SW 1271 (cell line): ENCODE data around the gene NOL4L.
A peak's percentile ranks its signal among the peaks of the same experiment; 100 is the strongest.

Experiments used
- DNase-seq, 2 experiments: peaks; one replicate each; lab custom pipeline; 2025; lab: John Stamatoyannopoulos, UW

NOL4L gene, protein sequence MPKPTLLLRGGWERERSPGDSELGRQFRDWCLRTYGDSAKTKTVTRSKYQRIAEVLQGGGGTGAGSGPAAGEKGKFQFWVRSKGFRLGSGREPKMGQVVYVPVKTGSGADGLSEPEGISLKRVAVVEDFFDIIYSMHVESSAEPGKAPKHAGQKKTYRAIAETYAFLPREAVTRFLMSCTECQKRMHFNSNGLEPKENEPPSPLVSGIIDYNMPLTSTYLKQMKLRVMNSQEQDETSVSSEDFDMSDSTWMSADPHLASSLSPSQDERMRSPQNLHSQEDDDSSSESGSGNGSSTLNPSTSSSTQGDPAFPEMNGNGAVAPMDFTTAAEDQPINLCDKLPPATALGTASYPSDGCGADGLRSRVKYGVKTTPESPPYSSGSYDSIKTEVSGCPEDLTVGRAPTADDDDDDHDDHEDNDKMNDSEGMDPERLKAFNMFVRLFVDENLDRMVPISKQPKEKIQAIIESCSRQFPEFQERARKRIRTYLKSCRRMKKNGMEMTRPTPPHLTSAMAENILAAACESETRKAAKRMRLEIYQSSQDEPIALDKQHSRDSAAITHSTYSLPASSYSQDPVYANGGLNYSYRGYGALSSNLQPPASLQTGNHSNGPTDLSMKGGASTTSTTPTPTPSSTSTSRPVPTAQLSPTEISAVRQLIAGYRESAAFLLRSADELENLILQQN

DNA sequence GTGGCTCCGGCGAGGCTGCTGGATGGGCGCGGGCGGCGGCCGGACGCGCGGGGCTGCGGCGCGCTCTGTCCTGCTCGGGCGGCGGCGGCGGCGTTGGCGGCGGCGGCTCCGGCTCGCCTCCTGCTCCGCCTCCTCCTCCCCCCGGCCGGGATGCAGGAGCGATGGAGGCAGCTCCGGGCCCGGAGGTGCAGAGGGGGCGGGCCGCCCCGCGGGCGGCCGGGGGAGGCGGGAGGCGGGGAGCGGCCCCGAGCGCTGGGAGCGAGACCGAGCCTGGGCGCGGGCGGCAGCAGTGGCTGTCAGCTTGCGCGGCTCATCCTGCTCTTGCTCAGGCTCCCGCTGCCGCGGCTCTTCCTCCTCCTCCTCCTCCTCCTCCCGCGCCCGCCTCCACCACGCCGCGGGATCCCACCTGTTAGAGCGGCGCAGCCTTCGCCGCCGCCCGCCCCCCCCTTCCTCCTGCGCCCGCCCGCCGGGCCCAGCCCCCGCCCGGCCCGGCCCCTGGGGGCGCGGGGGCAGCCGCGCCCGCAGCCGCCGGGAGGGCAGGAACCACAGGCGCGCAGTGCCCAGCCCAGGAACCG is at the start of gene NOL4L:
Gene NOL4L (minus strand): TSS at position 323 of the 575 bp plus-strand sequence. CDS start 443 bp downstream, outside the sequence.
- DNase-seq, result no peak

DNA sequence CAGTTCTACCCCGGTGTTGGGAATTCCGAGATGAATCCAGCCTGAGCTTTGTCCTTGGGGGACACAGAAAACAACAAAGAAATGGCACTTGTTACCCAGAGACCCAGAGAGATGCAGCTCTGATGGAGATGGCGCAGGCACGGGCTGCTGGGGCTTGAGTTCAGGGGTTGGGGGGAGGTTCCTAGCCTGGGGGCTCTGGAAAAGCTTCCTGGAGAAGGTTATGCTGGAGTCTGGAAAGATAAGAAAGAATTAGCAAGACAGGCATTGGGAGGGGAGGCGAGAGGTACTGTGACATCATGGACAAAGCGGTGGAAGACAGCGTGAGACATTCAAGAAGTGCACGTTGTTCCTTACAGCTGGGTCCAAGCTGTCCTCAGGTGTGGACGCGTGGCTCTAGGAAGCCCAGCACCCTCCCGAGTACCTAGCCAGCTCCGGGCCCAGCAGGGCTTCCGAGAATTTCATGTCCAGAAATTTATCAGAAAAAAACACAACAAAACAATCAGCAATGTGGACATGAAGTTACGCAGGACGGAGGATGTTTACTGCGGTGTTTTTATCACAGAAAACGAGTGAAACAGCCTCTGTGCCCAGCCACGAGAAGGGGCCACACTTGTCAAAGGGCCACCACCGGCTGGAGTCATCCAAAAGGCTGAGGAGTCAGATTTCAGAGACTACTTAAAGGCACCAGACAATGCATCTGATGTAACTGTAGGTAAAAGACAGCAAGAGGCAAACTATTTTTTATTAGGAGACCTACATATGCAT is 49.1 kb upstream of the NOL4L start:
- DNase-seq, result no peak

DNA sequence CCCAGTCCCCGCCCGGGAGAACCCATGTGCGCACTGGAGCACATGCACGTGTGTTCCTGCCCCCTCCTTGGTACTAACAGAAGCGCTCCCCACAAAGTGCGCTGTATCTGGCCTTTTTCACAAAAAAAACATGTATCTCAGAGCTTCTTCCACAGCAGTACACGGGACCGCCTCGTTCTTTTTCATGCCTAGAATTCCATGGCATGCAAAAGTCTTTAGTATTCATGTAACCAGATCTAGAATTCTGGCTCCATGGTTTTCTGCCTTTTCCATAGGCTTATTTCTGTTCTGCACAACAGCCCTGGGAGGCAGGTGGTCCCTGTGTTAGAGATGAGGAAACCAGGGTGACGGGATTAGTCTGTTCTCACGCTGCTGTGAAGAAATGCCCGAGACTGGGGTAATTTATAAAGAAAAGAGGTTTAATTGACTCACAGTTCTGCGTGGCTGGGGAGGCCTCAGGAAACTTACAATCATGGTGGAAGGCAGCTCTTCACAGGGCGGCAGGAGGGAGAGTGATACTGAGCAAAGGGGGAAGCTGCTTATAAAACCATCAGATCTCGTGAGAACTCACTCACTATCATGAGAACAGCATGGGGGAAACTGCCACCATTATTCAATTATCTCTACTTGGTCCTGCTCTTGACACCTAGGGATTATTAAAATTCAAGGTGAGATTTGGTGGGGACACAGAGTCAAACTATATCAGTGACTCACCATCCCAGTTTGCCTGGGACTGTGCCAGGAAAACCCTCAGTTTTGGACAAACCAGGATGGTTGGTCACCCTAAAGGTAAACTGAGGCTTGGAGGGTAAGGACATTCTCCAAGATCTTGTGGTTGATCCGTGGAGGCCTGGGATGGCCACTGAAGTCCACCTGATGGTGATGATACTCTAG is 47.6 kb upstream of the NOL4L start:
- no peak for DNase-seq

DNA sequence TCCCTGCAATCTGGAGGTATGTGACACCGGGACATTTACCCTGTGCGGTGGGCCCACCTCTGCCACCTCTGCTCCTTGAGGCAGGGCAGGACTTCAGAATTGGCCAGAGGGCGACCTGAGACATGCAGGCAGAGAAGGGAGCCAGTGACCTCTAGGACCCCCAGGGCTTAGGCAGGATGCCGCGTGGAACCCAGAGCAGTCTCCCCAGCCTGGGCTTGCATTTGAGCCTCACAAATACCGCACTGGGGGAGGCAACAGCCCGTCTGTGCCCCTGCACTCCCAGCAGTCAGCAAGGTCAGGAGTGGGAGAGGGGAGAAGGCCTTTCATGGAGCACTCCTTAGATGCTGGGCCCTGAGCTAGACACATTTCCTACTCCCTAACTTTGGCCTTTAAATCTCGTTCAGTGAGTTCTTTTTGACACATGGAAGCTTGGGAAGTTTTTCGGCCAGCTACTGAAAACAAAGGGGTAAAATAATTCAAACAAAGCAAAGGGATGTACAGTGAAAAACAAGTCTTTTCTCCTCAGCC is 46.9 kb upstream of the NOL4L start:
- DNase-seq, result no peak

DNA sequence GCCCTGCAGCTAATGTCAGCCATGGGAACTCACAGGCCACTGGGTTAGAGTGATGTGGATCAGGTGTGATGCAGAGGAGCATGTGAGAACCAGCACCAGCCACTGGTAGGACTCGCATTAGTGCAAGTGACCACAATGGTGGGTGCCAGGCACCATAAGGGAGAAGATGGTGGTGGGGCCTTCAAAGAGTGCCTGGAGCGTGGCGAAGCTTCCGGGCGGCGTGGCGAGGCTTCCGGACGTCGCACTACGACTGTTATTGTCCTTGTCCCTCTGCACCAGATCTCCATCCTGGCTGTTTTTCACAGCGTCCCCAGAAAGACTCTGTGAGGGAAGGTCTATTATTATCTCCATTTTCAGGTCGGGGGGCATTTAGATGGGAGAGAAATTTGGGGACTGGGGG is 44.7 kb upstream of the NOL4L start:
- no peak for DNase-seq

DNA sequence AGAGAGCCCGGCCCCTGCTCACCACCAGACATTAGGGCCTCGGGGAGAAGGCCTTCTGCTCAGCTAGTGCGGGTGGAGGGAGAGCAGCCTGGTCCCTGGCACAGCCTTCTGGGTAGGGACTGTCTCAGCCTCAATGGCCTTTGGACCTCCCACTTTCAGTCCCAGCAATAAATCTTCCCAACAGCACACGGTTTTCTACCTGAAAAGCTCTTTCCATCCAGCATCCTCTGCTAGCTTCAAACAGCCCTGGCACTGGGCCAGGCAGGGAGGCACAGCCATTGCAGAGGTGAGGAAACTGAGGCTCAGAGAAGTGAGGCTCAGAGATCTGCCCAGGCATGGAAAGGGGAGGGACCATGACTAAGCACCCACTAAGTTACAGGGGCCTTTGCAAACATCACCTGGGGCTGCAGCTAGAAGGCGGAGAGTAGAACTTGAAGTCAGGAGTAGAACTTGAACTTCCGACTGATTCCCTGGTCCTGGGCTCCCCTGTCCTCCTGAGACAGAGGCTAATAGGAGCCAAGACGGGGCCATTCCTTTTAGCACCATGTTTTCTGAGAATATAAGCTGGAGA is 43.9 kb upstream of the NOL4L start:
- DNase-seq, result no peak

DNA sequence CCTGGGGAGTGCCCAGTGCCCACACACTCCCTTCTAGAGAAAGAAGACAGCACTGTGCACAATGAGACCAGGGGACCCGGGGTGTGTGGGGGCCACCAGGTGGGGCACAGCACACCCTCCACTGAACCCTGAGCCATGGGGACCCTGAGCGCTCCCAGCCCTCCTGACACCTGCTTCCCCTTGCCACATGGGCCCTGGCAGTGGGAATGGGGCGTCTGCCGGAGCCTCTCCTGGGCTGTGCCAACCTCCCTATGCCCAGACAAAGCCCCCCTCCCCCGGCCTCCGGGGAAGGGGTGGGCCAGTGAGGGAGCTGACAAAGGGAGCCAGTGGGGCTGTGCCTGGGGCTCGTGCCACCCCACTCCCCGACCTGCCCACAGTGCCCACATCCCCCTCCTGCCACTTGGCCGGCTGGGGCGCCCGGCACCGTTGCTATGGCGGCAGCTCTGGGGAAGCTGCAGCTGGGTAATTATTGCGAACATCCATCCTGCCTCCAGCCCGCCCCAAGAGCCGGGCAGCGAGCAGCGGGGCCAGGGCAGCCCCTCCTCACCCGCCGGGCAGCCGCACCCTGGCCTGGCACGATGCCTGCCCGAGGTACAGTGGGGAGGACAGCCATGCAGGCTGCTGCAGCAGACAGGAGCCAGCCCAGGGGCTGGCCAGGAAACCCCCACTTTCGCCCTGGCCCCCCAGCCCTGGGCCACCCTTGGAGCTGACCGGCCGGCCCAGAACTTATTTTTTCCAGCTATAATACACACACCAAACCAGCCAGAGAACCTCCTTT is 41.9 kb upstream of the NOL4L start:
- DNase-seq, result no peak

DNA sequence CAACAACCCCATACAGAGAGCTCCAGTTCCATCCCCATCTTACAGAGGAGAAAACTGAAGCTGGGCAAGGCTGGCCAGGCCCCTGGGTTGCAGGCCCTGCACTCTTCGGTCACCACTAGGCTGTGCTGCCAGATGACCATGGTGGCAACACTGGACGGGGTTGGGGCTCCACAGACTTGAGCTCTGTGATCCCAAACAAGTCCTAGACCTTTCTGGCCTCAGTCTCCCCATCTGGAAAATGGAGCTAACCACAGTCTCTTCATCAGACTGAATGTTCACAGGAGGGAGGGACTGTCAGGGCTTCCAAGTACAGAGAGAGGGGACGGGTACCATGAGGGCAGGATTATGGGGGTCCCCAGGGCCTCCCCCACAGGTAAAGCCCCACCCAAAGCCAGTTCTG is 41.3 kb upstream of the NOL4L start:
- DNase-seq, result no peak

DNA sequence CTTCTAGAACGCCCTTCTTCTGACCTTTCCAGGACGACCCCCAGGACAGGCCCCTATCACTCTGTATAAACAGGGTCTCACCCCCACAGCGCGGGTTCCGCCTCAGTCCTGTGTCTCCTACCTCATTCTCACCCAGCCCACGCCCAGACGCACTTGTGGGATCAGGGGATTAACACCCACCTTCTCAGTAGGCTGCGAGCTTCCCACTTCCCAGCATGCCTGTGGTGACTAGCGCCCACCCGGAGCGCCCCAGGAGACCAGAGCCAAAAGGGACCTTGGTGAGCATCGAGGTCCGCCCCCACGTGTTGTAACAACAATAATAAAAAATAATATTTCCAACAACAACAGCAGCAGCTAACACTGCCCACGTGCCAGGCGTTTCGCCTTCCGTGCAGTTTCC is 40.9 kb upstream of the NOL4L start:
- no peak for DNase-seq

DNA sequence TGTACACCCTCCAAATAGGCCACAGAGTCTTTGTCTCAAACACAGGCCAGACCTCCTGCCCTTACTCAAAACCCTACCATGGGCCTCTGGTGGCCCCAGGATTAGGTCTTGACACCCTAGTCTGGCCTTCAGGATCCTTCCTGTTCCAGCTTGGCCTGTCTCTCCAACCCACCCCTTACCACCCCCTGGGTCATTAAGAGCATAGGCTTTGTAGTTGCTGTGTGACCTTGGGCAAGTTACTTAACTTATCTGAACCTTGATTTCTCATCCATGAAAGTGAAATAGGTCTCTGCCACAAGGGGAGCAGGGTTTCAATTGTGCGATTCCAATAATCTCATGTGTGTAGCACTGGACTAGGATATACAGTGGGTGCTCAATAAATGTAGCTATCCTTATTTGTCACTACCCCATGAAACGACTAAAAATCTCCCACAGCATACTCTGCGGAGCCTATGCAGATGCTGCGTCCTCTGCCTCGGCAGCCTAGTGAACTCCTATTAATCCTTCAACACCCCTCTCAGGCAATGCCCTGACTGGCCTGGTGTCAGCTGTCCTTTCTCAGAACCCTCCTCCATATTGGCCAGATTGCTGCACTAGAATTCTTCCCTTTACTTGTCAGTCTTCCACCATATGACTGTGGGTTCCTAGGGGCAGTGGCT is 39.7 kb upstream of the NOL4L start:
- DNase-seq, result no peak

DNA sequence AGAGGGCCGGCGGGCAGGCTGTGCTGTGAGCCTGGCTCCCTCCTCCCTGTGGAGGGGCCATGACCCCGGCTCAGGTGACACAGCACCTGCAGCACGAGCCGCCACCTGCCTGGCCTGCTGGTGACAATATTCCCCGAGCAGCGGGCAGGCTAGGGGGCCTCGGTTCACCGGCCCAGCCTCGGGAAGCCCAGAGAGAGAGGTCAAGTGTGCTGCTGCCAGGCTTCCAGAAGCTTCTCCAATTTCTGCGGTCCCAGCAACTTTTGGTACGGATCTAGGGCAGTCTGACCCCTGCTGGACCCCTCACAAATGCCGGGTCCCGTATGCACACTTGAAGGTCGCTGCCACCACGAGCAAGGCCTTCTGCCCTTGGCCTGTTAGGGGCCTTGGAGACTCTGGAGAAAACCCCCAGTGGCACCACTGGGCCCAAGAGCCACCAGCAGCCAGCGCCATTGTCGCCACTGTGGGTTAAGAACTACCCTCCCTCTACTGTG is 38.6 kb upstream of the NOL4L start:
- DNase-seq, result no peak

DNA sequence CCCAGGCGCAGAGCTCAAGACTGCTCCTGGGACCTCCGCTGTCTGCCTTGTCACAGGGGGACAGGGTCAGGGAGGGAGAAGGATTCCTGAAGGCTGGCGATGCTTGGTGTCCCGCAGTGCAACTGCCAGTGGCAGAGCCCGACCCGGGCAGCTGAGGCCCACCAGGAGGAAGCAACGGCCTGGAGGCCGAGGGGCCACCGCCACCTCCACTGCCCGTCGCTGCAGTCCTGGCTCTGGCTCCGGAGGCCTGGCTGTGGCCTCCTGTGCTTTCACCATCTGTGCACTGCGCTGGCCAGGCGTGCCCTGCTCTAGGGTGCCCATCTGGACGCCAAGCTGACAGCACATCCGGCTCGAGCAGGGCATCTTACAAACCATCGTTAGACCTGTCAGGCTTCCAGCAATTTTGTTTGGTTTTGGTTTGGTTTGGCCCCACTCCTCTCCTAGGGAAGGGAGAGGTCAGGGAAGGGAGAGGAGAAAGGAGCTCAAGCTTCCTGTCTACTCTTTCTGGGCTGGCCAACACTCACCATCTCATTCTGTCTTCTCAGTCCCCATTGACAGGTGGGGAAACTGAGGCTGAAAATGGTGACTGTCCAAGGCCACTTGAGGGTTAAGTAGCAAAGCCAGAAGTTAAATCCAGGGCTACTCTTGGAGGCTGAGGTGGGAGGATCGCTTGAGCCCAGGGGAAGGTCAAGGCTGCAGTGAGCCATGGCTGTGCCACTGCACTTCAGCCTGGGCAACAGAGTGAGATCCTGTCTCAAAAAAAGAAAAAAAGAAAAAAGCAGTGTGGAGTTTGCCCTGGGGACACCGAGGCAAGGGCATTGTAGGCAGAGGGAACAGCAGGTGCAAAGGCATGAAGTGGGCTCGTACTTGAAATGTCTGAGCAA is 37.7 kb upstream of the NOL4L start:
- no peak for DNase-seq

DNA sequence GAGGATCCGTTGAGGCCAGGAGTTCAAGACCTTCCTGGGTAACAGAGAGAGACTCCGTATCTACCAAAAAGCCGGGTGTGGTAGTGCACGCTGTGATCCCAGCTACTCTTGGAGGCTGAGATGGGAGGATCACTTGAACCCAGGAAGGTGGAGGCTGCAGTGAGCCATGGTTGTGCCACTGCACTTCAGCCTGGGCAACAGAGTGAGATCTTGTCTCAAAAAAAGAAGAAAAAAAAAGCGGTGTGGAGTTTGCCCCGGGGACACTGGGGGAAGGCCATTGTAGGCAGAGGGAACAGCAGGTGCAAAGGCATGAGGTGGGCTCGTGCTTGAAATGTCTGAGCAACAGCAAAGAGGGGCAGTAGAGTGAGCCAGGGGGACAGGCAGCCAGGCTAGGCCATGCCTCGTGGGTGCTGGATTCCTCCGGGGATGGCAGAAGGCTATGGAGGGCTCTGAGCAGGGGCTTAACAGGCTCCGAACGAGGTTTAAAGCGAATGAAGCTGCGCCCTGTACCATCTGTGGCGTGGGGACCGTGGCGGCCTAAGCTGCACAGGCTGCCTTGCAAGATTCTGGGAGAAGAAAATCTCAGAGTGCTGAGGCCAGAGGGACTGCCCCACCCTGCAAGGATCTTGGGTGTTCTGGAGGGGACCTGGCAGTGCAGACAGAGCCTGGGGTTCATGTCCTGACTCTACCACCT is 36.9 kb upstream of the NOL4L start:
- no peak for DNase-seq

DNA sequence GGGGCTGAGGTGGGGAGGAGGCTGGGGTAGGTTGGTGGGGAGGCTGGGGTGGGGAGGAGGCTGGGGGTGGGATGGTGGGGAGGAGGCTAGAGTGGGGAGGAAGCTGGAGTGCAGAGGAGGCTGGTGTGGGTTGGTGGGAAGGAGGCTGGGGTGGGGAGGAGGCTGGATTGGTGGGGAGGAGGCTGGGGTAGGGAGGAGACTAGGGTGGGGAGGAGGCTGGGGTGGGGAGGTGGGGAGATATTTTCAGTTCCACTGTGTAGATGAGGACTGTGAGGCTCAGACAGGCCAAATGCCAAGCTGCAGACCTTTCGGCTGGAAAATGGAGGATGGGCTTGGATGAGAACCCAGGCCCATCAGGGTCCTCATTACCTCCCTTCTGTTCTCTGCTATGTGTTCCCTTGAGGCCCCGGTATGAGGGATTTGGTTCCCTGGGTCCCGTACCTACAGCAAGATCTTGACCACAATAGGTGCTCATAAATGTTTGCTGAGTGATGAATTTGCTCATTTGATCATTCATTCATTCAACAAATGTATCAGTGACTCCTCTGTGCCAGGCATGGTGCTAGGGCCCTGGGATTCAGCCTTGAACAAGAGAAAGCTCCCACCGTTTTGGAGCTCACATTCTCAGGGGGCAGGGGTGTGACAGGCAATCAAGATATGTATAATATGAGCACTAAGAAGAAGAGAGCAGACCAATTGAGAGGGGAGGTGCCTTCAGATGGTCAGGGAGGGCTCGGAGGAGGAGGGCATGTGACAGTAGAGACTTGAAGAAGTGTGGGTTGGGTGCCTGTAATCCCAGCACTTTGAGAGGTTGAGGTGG is 36.1 kb upstream of the NOL4L start:
- DNase-seq, result peak in 1 of 2 experiments; percentile 66

DNA sequence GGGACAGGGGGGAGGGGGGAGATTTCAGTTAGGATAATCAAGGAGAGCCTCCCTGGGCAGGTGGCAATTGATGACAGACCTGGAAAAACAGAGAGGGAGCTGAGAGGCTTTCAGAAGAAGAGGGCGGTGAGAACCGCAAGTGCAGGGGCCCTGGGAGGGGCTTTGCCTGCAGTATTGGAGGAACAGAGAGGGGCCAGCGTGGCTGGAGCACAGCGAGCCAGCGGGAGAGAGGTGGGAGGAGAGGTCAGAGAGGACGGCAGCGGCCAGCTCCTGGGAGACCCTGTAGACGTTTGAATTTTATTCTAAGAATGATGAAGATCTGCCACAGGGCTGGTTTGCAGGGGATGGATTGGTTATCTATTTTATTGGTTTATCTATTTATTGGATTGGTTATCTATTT is 34.5 kb upstream of the NOL4L start:
- no peak for DNase-seq

DNA sequence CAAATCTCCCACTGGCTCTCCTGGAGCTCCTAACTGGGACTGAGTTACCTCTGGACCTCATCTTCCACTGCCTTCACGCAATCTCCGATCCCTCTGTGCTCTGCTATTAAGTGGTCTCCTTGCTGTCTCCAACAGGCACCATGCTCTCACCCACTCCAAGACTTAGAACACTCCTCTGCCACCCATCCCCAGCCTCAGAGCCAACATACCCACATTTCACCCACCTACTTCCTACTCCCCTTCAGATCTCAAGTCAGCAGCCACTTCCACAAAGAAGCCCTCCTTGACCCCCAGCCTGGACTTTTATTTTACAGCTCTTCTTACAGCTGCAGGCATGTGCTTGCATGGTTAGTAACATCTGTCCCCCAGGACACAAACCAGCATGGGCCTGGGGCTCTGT is 29.6 kb upstream of the NOL4L start:
- DNase-seq, result no peak

DNA sequence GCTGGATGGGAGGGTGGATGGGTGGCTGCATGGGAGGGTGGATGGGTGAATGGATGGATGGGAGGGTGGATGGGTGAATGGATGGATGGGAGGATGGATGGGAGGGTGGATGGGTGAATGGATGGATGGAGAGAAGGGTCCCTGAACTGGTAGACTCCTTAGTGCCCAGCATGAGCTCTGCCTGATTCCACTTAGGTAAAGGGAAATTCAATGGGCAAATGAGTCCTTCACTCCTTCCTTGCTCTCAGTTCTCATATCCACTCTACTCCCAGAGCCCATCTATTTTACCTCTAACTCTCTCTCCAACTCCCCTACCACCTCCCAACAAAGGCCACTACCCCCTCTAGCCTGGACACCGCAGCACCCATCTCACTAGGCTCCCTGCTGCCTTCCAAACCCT is 29.2 kb upstream of the NOL4L start:
- DNase-seq, result no peak
